ENCODE data around the gene NAT8L. TPM values are rescaled to one million over a fixed set of nuclear protein-coding genes. Genes with fewer than 3 reads are reported as not detected.

Gene NAT8L
- total RNA-seq, 1 donor = under 0.01 TPM

DNA sequence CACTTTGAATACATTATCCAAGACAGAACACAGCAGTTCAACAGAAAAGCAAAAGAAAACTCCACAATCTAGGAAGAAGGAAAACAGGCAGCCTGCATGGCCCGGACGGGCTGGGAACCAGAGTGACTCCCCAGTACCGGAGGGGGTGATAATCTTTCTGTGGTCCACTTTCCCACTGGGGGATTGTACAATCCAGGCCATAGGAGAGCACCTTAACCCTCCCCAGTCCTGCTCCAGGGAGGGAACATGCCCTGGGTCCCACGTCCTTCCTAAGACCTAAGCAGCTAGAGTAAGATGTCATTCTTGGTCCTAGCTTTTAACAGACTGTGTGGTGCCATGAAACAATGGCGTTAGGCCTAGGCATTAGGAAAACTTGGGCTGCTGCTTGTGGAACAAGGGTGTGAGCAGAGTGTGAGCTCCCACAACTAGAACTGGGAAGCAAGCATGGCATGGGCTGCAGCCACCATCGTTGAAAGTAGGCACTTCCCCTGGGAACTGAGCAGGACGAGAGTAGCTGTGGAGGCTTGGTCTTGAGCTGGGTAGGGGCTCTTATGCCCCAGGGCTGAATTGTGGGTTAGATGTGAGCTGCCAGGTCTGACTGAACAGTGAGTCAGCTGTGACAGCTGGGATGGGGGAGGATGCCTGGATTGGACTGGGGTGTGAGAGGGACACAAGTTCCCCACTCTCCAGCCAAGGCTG lies 42.4 kb downstream of the NAT8L start:
- Histone ChIP-seq H3K36me3 (ENCODE audit: insufficient read depth, low read length) (no peaks in the 10 kb centered on the region), H3K79me2 (ENCODE audit: insufficient read depth, low read length) (no peaks in the 10 kb centered on the region), H3K27me3 (ENCODE audit: insufficient read depth, low read length) (no peaks in the 10 kb centered on the region), H3K27ac (ENCODE audit: low read depth, low read length) (no peak overlapping the region), H4K20me1 (ENCODE audit: insufficient read depth, low read length) (no peaks in the 10 kb centered on the region), H3K4me3 (ENCODE audit: insufficient read depth, low read length) (no peak overlapping the region), H3K4me2 (ENCODE audit: insufficient read depth, low read length) (no peak overlapping the region), H2AFZ (ENCODE audit: low read length) (no peak overlapping the region), H3K9me3 (ENCODE audit: low read depth, low read length) (peaks cover 5% of the 10 kb centered on the region), H3K4me1 (ENCODE audit: insufficient read depth, low read length) (peaks cover 6% of the 10 kb centered on the region)
- TF ChIP-seq, protein P1, sequence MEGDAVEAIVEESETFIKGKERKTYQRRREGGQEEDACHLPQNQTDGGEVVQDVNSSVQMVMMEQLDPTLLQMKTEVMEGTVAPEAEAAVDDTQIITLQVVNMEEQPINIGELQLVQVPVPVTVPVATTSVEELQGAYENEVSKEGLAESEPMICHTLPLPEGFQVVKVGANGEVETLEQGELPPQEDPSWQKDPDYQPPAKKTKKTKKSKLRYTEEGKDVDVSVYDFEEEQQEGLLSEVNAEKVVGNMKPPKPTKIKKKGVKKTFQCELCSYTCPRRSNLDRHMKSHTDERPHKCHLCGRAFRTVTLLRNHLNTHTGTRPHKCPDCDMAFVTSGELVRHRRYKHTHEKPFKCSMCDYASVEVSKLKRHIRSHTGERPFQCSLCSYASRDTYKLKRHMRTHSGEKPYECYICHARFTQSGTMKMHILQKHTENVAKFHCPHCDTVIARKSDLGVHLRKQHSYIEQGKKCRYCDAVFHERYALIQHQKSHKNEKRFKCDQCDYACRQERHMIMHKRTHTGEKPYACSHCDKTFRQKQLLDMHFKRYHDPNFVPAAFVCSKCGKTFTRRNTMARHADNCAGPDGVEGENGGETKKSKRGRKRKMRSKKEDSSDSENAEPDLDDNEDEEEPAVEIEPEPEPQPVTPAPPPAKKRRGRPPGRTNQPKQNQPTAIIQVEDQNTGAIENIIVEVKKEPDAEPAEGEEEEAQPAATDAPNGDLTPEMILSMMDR (IDR thresholded peaks at IDR 0.05; ENCODE audit: extremely low read depth, low read depth, low read length) = no peak
- DNase-seq (ENCODE audit: insufficient read length, low spot score, missing footprints) = peak; percentile 84

DNA sequence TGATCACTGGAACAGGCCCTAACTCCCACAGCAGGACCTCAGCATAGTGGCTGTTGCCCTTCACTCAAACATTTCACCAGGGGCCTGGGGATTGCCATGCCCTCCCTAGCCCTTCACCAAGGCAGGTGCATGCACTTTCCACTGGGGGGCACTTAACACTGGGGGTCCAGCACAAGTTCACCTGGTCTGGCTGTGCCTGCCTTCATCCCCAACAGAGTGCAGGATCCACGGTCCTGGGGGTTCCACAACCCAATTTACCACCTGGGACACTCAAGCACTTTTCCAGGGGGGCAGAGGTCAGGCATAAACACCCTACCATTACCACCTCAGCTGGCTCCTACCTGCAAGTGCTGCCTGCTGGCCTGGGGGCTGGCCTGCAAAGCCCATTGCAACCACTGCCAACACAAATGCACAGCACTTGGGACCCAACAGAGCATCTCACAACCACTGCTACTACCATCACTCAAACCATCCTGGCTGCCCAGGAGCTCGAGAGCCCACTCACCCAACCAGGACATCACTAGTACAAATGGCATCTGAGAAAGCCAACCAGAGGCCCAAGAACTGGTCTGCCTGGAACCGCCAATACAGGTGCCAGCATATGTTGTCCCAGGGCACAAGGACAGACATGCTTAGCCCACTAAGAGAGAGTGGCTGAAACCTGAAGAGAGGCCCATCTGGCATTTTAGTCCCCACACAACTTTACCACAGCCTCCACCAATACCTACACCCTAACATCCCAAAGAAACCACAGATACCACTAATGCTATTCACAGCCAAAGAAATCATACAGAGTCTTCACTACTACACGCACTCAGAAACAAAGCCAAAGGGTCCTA lies 43.1 kb downstream of the NAT8L start:
- TF ChIP-seq, protein P1 (IDR thresholded peaks at IDR 0.05; ENCODE audit: extremely low read depth, low read depth, low read length) = no peak
- H3K4me1 ChIP-seq (ENCODE audit: insufficient read depth, low read length) = peaks cover 6% of the 10 kb centered on the region
- no peak for DNase-seq (ENCODE audit: insufficient read length, low spot score, missing footprints)
- no peaks in the 10 kb centered on the region for H3K79me2 ChIP-seq (ENCODE audit: insufficient read depth, low read length)
- no peak overlapping the region for H3K27ac ChIP-seq (ENCODE audit: low read depth, low read length)
- no peaks in the 10 kb centered on the region for H3K27me3 ChIP-seq (ENCODE audit: insufficient read depth, low read length)
- no peak overlapping the region for H3K4me2 ChIP-seq (ENCODE audit: insufficient read depth, low read length)
- H3K4me3 ChIP-seq (ENCODE audit: insufficient read depth, low read length) = no peak overlapping the region
- H4K20me1 ChIP-seq (ENCODE audit: insufficient read depth, low read length) = no peaks in the 10 kb centered on the region
- no peaks in the 10 kb centered on the region for H3K9me3 ChIP-seq (ENCODE audit: low read depth, low read length)
- H3K36me3 ChIP-seq (ENCODE audit: insufficient read depth, low read length) = no peaks in the 10 kb centered on the region
- no peak overlapping the region for H2AFZ ChIP-seq (ENCODE audit: low read length)

DNA sequence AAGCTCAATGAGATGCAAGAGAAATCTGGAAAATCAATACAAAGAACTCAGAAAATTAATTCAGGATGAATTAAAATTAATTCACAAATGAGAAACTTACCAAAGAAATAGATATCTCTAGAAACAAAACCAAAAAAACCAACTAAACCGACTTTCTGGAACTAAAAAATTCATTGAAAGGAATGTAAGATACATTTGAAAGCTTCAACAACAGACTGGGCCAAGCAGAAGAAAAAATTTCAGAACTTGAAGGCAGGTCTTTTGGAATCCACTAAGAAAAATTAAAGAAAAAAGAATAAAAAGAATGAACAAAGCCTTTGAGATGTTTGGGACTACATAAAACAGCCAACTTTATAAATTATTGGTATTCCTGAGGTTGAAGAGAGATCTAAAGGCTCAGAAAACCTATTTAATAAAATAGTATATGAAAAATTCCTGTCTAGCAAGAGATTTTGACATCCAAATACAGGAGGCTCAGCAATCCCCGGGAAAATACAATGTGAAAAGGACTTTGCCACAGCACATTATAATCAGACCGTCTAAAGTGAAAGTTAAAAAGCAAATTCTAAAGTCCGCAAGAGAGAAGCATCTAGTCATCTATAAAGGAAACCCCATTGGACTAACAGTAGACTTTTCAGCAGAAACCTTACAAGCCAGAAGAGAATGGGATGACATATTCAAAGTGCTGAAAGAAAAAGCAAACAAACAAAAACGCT lies 44.2 kb downstream of the NAT8L start:
- H3K36me3 ChIP-seq (ENCODE audit: insufficient read depth, low read length) = no peaks in the 10 kb centered on the region
- TF ChIP-seq, protein P1 (IDR thresholded peaks at IDR 0.05; ENCODE audit: extremely low read depth, low read depth, low read length) = no peak
- no peak overlapping the region for H3K4me3 ChIP-seq (ENCODE audit: insufficient read depth, low read length)
- H3K4me2 ChIP-seq (ENCODE audit: insufficient read depth, low read length) = no peak overlapping the region
- no peaks in the 10 kb centered on the region for H4K20me1 ChIP-seq (ENCODE audit: insufficient read depth, low read length)
- H3K9me3 ChIP-seq (ENCODE audit: low read depth, low read length) = no peaks in the 10 kb centered on the region
- H3K27ac ChIP-seq (ENCODE audit: low read depth, low read length) = no peak overlapping the region
- no peaks in the 10 kb centered on the region for H3K79me2 ChIP-seq (ENCODE audit: insufficient read depth, low read length)
- H3K4me1 ChIP-seq (ENCODE audit: insufficient read depth, low read length) = peaks cover 6% of the 10 kb centered on the region
- H2AFZ ChIP-seq (ENCODE audit: low read length) = no peak overlapping the region
- DNase-seq (ENCODE audit: insufficient read length, low spot score, missing footprints) = no peak
- no peaks in the 10 kb centered on the region for H3K27me3 ChIP-seq (ENCODE audit: insufficient read depth, low read length)
